GM23338 (cell line): Measurements from ENCODE around the gene TBX1. TPM values are rescaled to one million over a fixed set of nuclear protein-coding genes. Genes with fewer than 3 reads are reported as not detected.

Experiments used
- ATAC-seq: fragments of 200-7000 bp; cut with Tn5 transposase; 3 replicates; pipeline ENCODE4 v1.9.1; 2020
- DNase-seq: peaks from one replicate; pipeline ENCODE4 v3.0.0-alpha.2; 2015; ENCODE audit warnings: low spot score
- H2AFZ ChIP-seq: fragments of 200-600 bp; sonication (generic); 2 replicates; pipeline ENCODE4 v1.8.0; 2016; ENCODE audit warnings: antibody characterized with exemption, mild to moderate bottlenecking, moderate library complexity
- H3F3A ChIP-seq: fragments of 200-600 bp; sonication (generic); replicated peaks from 2 replicates; pipeline ENCODE4 v1.8.0; 2017; ENCODE audit warnings: antibody characterized with exemption, mixed run types, low read depth
- H3K27ac ChIP-seq: fragments of 200-600 bp; sonication (generic); 2 replicates; pipeline ENCODE4 v1.6.1; 2016; ENCODE audit warnings: low read depth
- H3K27me3 ChIP-seq: fragments of 200-600 bp; sonication (generic); 2 replicates; pipeline ENCODE4 v1.8.0; 2016; ENCODE audit warnings: mild to moderate bottlenecking, mixed run types, moderate library complexity; ENCODE audit not compliant: insufficient read depth
- H3K36me3 ChIP-seq: fragments of 200-600 bp; sonication (generic); 2 replicates; pipeline ENCODE4 v1.8.0; 2016; ENCODE audit warnings: mild to moderate bottlenecking; ENCODE audit not compliant: insufficient read depth
- H3K4me1 ChIP-seq: fragments of 200-600 bp; sonication (generic); 2 replicates; pipeline ENCODE4 v1.8.0; 2016; ENCODE audit warnings: mild to moderate bottlenecking, moderate library complexity; ENCODE audit not compliant: insufficient read depth
- H3K4me2 ChIP-seq: fragments of 200-600 bp; sonication (generic); 2 replicates; pipeline ENCODE4 v1.7.1; 2017; ENCODE audit warnings: mixed run types
- H3K4me3 ChIP-seq: fragments of 200-600 bp; sonication (generic); 2 replicates; pipeline ENCODE4 v1.6.1; 2016; ENCODE audit warnings: mixed run types
- H3K79me2 ChIP-seq: fragments of 200-600 bp; sonication (generic); replicated peaks from 2 replicates; pipeline ENCODE4 v1.8.0; 2017; ENCODE audit warnings: mild to moderate bottlenecking; ENCODE audit not compliant: insufficient read depth
- H3K9me2 ChIP-seq: fragments of 200-600 bp; sonication (generic); 2 replicates; pipeline ENCODE4 v1.8.0; 2017; ENCODE audit not compliant: insufficient read depth
- H4K20me1 ChIP-seq: fragments of 200-600 bp; sonication (generic); replicated peaks from 2 replicates; pipeline ENCODE4 v1.8.0; 2017; ENCODE audit warnings: mild to moderate bottlenecking; ENCODE audit not compliant: insufficient read depth
- H3K27ac Mint-ChIP-seq: 2 replicates; pipeline ENCODE4 v1.8.0; 2020; ENCODE audit warnings: inconsistent platforms, mild to moderate bottlenecking, moderate library complexity, mixed read lengths
- H3K27me3 Mint-ChIP-seq: 3 replicates; pipeline ENCODE4 v1.8.0; 2022; ENCODE audit warnings: low read depth, mild to moderate bottlenecking, moderate library complexity, mixed read lengths, inconsistent platforms; ENCODE audit not compliant: insufficient read depth, poor library complexity
- H3K36me3 Mint-ChIP-seq: 3 replicates; pipeline ENCODE4 v1.8.0; 2021; ENCODE audit warnings: low read depth, mild to moderate bottlenecking, inconsistent platforms, moderate library complexity, mixed read lengths
- H3K4me1 Mint-ChIP-seq: 3 replicates; pipeline ENCODE4 v1.8.0; 2020; ENCODE audit warnings: mild to moderate bottlenecking, inconsistent platforms, mixed read lengths
- H3K4me3 Mint-ChIP-seq: 3 replicates; pipeline ENCODE4 v1.8.0; 2021; ENCODE audit warnings: moderate library complexity, mild to moderate bottlenecking, inconsistent platforms, mixed read lengths
- H3K9me3 Mint-ChIP-seq: 3 replicates; pipeline ENCODE4 v1.8.0; 2020; ENCODE audit warnings: moderate library complexity, mild to moderate bottlenecking, inconsistent platforms, mixed read lengths
- CTCF ChIP-seq, 2 experiments: fragments of 200-600 bp in 1 of 2; sonication (generic) in 1 of 2; conservative IDR thresholded peaks; 2 replicates each; pipeline versions ENCODE4 v1.5.1 to v1.6.1; 2016 to 2017; ENCODE audit warnings: antibody characterized with exemption in 2 of 2, low read depth in 2 of 2, mild to moderate bottlenecking in 2 of 2, moderate library complexity in 1 of 2
- EZH2 ChIP-seq: fragments of 200-600 bp; sonication (generic); IDR thresholded peaks from one replicate; pipeline ENCODE4 v1.8.0; 2017; ENCODE audit warnings: antibody characterized with exemption, mild to moderate bottlenecking, low read depth; ENCODE audit not compliant: unreplicated experiment
- EZH2phosphoT487 ChIP-seq: fragments of 200-600 bp; sonication (generic); IDR thresholded peaks from one replicate; pipeline ENCODE4 v1.8.1; 2018; ENCODE audit warnings: antibody characterized with exemption; ENCODE audit not compliant: unreplicated experiment
- POLR2AphosphoS5 ChIP-seq: IDR thresholded peaks from 2 replicates; pipeline ENCODE4 v1.6.1; 2016; ENCODE audit warnings: antibody characterized with exemption, low read depth
- polyA plus RNA-seq: library from polyadenylated mRNA; unstranded; fragments of >200 nt; fragmentation: Nextera tagmentation; extraction: Ambion mirVana; gene quantifications from 2 replicates; pipeline ENCODE4 v1.2.1, GENCODE V29; 2016
- total RNA-seq: library from RNA; depleted of rRNA; stranded (reverse); fragments of >200 nt; shearing (Covaris generic); gene quantifications from 2 replicates; pipeline ENCODE4 v1.2.3, GENCODE V29; 2014

The TBX1 gene
- total and polyA plus RNA-seq, 2 experiments from 2014 or later, result 0.19 to 0.66 TPM

GRCh38 chr22:19762568-19763457, 2.2 kb downstream of the TBX1 start:
- peaks cover 35% of the 10 kb centered on the region for H3K4me1 Mint-ChIP-seq
- no peak overlapping the region; the same call in 1 of the 2 replicates for H2AFZ ChIP-seq
- TF ChIP-seq CTCF (conservative IDR thresholded peaks at IDR 0.05; ENCODE audit: low read depth in 2 of 2) (no peak), EZH2 (peak; percentile 87)
- H3K4me2 ChIP-seq, result peak overlapping the region; percentile 77
- H4K20me1 ChIP-seq, result peaks cover 7% of the 10 kb centered on the region
- no peaks in the 10 kb centered on the region for H3K36me3 ChIP-seq
- peak overlapping the region; percentile 40 for H3K4me3 Mint-ChIP-seq
- peaks cover 49% of the 10 kb centered on the region for H3K4me1 ChIP-seq
- no peak overlapping the region for H3K27ac Mint-ChIP-seq
- peak overlapping the region; percentile 43 for H3K4me3 ChIP-seq
- ATAC-seq, result no peak
- H3K9me3 Mint-ChIP-seq, result peaks cover 3% of the 10 kb centered on the region; the same call in 2 of the 3 replicates
- H3K27me3 Mint-ChIP-seq, result peaks cover 85% of the 10 kb centered on the region
- peaks cover 23% of the 10 kb centered on the region for H3F3A ChIP-seq
- H3K9me2 ChIP-seq, result no peaks in the 10 kb centered on the region
- no peaks in the 10 kb centered on the region for H3K79me2 ChIP-seq
- DNase-seq, result peak; percentile 46
- peaks cover 95% of the 10 kb centered on the region for H3K27me3 ChIP-seq
- H3K36me3 Mint-ChIP-seq, result peaks cover 5% of the 10 kb centered on the region; the same call in 1 of the 3 replicates
- H3K27ac ChIP-seq, result no peak overlapping the region

GRCh38 chr22:19763458-19764298, 3.1 kb downstream of the TBX1 start:
- H3K4me3 Mint-ChIP-seq, result peak overlapping the region; percentile 40

GRCh38 chr22:19764299-19764593, 3.7 kb downstream of the TBX1 start:
- Mint-ChIP-seq H3K9me3 (peaks cover 3% of the 10 kb centered on the region; the same call in 2 of the 3 replicates), H3K36me3 (peaks cover 5% of the 10 kb centered on the region; the same call in 1 of the 3 replicates), H3K4me1 (peaks cover 40% of the 10 kb centered on the region), H3K4me3 (no peak overlapping the region; the same call in 2 of the 3 replicates), H3K27me3 (peaks cover 86% of the 10 kb centered on the region), H3K27ac (no peak overlapping the region)
- ATAC-seq, result no peak
- Histone ChIP-seq H3K27me3 (peaks cover 95% of the 10 kb centered on the region), H3K36me3 (no peaks in the 10 kb centered on the region), H3K27ac (no peak overlapping the region), H3F3A (peaks cover 18% of the 10 kb centered on the region), H3K4me3 (peak overlapping the region; percentile 43; the same call in 1 of the 2 replicates), H3K4me2 (peak overlapping the region; percentile 77), H3K4me1 (peaks cover 44% of the 10 kb centered on the region), H4K20me1 (peaks cover 4% of the 10 kb centered on the region; the same call in 1 of the 2 replicates), H3K79me2 (no peaks in the 10 kb centered on the region), H3K9me2 (no peaks in the 10 kb centered on the region), H2AFZ (no peak overlapping the region)
- peak; percentile 31 for DNase-seq
- TF ChIP-seq EZH2, result peak; percentile 62
- TF ChIP-seq POLR2AphosphoS5, result no peak

More at GRCh38 chr22:19763458-19764298, 3.1 kb downstream of the TBX1 start:
- H3K4me2 ChIP-seq, result peak overlapping the region; percentile 77
- H3K79me2 ChIP-seq, result no peaks in the 10 kb centered on the region
- peaks cover 5% of the 10 kb centered on the region; the same call in 1 of the 3 replicates for H3K36me3 Mint-ChIP-seq
- TF ChIP-seq EZH2phosphoT487, result no peak
- TF ChIP-seq EZH2, result peak; percentile 96
- peaks cover 47% of the 10 kb centered on the region for H3K4me1 ChIP-seq
- no peak overlapping the region for H2AFZ ChIP-seq
- H3K27ac Mint-ChIP-seq, result no peak overlapping the region
- H3K27ac ChIP-seq, result no peak overlapping the region
- H3K36me3 ChIP-seq, result no peaks in the 10 kb centered on the region
- peaks cover 40% of the 10 kb centered on the region for H3K4me1 Mint-ChIP-seq
- DNase-seq, result peak; percentile 45
- H3F3A ChIP-seq, result peaks cover 18% of the 10 kb centered on the region
- no peaks in the 10 kb centered on the region for H3K9me2 ChIP-seq
- peak overlapping the region; percentile 43 for H3K4me3 ChIP-seq
- H4K20me1 ChIP-seq, result peaks cover 4% of the 10 kb centered on the region; the same call in 1 of the 2 replicates
- ATAC-seq, result no peak
- H3K27me3 ChIP-seq, result peaks cover 95% of the 10 kb centered on the region
- peaks cover 85% of the 10 kb centered on the region for H3K27me3 Mint-ChIP-seq
- H3K9me3 Mint-ChIP-seq, result peaks cover 3% of the 10 kb centered on the region; the same call in 2 of the 3 replicates
